K562 (cell line): ENCODE measurements around the gene EPHB6. TPM values are rescaled to one million over a fixed set of nuclear protein-coding genes. Genes with fewer than 3 reads are reported as not detected.

ENCODE experiments used
- ATAC-seq: fragments of 200-7000 bp; cut with Tn5 transposase; 3 replicates; pipeline ENCODE4 v1.9.1; 2020; ENCODE audit warnings: moderate library complexity
- BruUV-seq: library from RNA; stranded (reverse); fragments of 400-500 nt; replicated peaks from 2 replicates; lab custom pipeline; 2021; lab: Mats Ljungman, UMichigan
- CTCF ChIA-PET: fragments of 300-600 bp; formaldehyde crosslinking; extraction: SDS; loops from one replicate; lab custom pipeline; 2021; ENCODE audit warnings: low intra/inter-chr PET ratio; lab: Yijun Ruan, JAX
- POLR2A ChIA-PET: fragments of 300-600, 350-650 bp; sonication (Branson Sonifier 250); formaldehyde crosslinking; extraction: SDS; loops from one replicate; lab custom pipeline; 2021; ENCODE audit warnings: antibody characterized with exemption, inconsistent platforms; lab: Yijun Ruan, JAX
- DNase-seq, 4 experiments: peaks; one replicate each; pipeline versions ENCODE4 v3.0.0 to v3.0.0-alpha.2; 2011 to 2018; ENCODE audit warnings: low spot score in 3 of 4, mixed read lengths in 3 of 4; ENCODE audit errors: extremely low read depth in 1 of 4
- FAIRE-seq: peaks from 2 replicates; lab custom pipeline; 2011; peaks lifted over from hg19 to GRCh38; lab: Jason Lieb, UNC
- H2AFZ ChIP-seq: 2 replicates; pipeline ENCODE4 v1.6.0; 2011; ENCODE audit warnings: low read depth, low read length, control low read depth, inconsistent platforms
- H3K27ac ChIP-seq: fragments of 200-600 bp; 3 replicates; pipeline ENCODE4 v1.8.0; 2011; ENCODE audit warnings: low read depth, mild to moderate bottlenecking, control low read depth, inconsistent platforms, low read length, moderate library complexity, mixed read lengths; ENCODE audit errors: extremely low read depth
- H3K27me3 ChIP-seq, 2 experiments: fragments of 300-600 bp in 1 of 2; 2 replicates in 1 of 2; 3 replicates in 1 of 2; pipeline versions ENCODE4 v1.6.0 to v1.8.0; 2011; ENCODE audit warnings: inconsistent platforms in 2 of 2, low read length in 2 of 2, mild to moderate bottlenecking in 1 of 2, mixed read lengths in 1 of 2, moderate library complexity in 1 of 2; ENCODE audit not compliant: control insufficient read depth in 2 of 2, insufficient read depth in 2 of 2
- H3K36me3 ChIP-seq: fragments of 300-600 bp; 3 replicates; pipeline ENCODE4 v1.8.0; 2011; ENCODE audit warnings: mild to moderate bottlenecking, low read length, inconsistent platforms; ENCODE audit not compliant: control insufficient read depth, insufficient read depth
- H3K4me1 ChIP-seq, 2 experiments: fragments of 200-600 bp in 1 of 2; replicated peaks in 1 of 2; 2 replicates in 1 of 2; 3 replicates in 1 of 2; pipeline versions ENCODE4 v1.5.1 to v1.8.0; 2011; ENCODE audit warnings: inconsistent platforms in 2 of 2, low read length in 2 of 2, mild to moderate bottlenecking in 1 of 2, mixed read lengths in 1 of 2, moderate library complexity in 1 of 2; ENCODE audit not compliant: control insufficient read depth in 2 of 2, insufficient read depth in 2 of 2
- H3K4me2 ChIP-seq: 2 replicates; pipeline ENCODE4 v1.6.1; 2011; ENCODE audit warnings: low read length, control low read depth, inconsistent platforms, mixed read lengths; ENCODE audit not compliant: insufficient read depth
- H3K4me3 ChIP-seq: fragments of 200-600 bp; sonication (generic), shearing (Covaris generic); 2 replicates; pipeline ENCODE4 v1.5.1; 2016; ENCODE audit warnings: control low read depth, inconsistent platforms
- H3K79me2 ChIP-seq: fragments of 200-600 bp; 3 replicates; pipeline ENCODE4 v1.8.0; 2011; ENCODE audit warnings: low read length, inconsistent platforms; ENCODE audit not compliant: control insufficient read depth, insufficient read depth
- H3K9ac ChIP-seq, 2 experiments: 2 replicates each; pipeline versions ENCODE4 v1.6.0 to v1.6.1; 2011; ENCODE audit warnings: low read depth in 2 of 2, low read length in 2 of 2, control low read depth in 1 of 2, inconsistent platforms in 1 of 2, mild to moderate bottlenecking in 1 of 2, mixed read lengths in 1 of 2; ENCODE audit not compliant: insufficient read depth in 1 of 2
- H3K9me1 ChIP-seq: one replicate; pipeline ENCODE4 v1.6.0; 2011; ENCODE audit warnings: inconsistent platforms, mild to moderate bottlenecking, low read length, moderate library complexity; ENCODE audit not compliant: control insufficient read depth, insufficient read depth
- H3K9me3 ChIP-seq: replicated peaks from 2 replicates; pipeline ENCODE4 v1.5.1; 2011; ENCODE audit warnings: low read depth, low read length, inconsistent platforms; ENCODE audit not compliant: control insufficient read depth, insufficient read depth
- H4K20me1 ChIP-seq: replicated peaks from 2 replicates; pipeline ENCODE4 v1.6.1; 2011; ENCODE audit warnings: low read length, inconsistent platforms, mixed read lengths; ENCODE audit not compliant: control insufficient read depth, insufficient read depth
- CHD2 ChIP-seq: IDR thresholded peaks from 2 replicates; pipeline ENCODE4 v1.6.1; 2011; ENCODE audit warnings: low read depth, low read length
- FOXO4 ChIP-seq: fragments of 450-650 bp; formaldehyde crosslinking; IDR thresholded peaks from 2 replicates; pipeline ENCODE4 v1.4.0; 2020; ENCODE audit warnings: mild to moderate bottlenecking, moderate library complexity
- NFYB ChIP-seq: IDR thresholded peaks from 2 replicates; pipeline ENCODE4 v1.6.1; 2011; ENCODE audit warnings: mild to moderate bottlenecking, moderate library complexity; ENCODE audit not compliant: insufficient read length; ENCODE audit errors: extremely low read depth
- WGBS: fragments of 100-300 bp; shearing (Covaris generic); methylation state at CpG from one replicate; pipeline ENCODE4 v1.1.6; 2016; ENCODE audit warnings: low coverage, mixed read lengths; ENCODE audit not compliant: insufficient coverage; ENCODE audit errors: missing lambda C conversion rate; 5-methylcytosine and 5-hydroxymethylcytosine counted together
- in situ Hi-C: fragments of 300-500 bp; cut with MboI; formaldehyde crosslinking; loops from 4 replicates; pipeline ENCODE4 v1.15.0; 2018; ENCODE audit warnings: inconsistent platforms, mixed read lengths
- intact Hi-C: fragments of 100-400 bp; cut with micrococcal nuclease; formaldehyde crosslinking; loops from 2 replicates; pipeline ENCODE4 v1.14.2; 2022
- polyA plus RNA-seq, 8 experiments: library from polyadenylated mRNA; depleted of rRNA in 4 of 8; stranded (reverse) in 5 of 8; unstranded in 3 of 8; fragments of >200 nt; fragmentation: Nextera tagmentation in 2 of 8; fragmentation: Illumina TruSeq in 1 of 8; extraction: Ambion mirVana in 2 of 8; extraction: Trizol in 1 of 8; gene quantifications; 2 replicates each; pipeline versions ENCODE4 v1.2.1 to v1.2.3, GENCODE V29; 2011 to 2014; ENCODE audit warnings: inconsistent platforms in 1 of 8, missing spikeins in 1 of 8
- total RNA-seq, 7 experiments: library from RNA; depleted of rRNA in 6 of 7; stranded (reverse); fragments of >200 nt in 6 of 7; fragmentation: Illumina TruSeq in 2 of 7; extraction: Trizol in 2 of 7; gene quantifications; 2 replicates each; pipeline versions ENCODE4 v1.2.1 to v1.2.3, GENCODE V29; 2011 to 2021; ENCODE audit warnings: low replicate concordance in 1 of 7
- TF ChIP-seq, protein P1 (sequence below): fragments of 250-450 bp; sonication (Bioruptor Pico); IDR thresholded peaks from 2 replicates; pipeline ENCODE4 v1.9.0; 2021; ENCODE audit warnings: mild to moderate bottlenecking

The EPHB6 gene
- total and polyA plus RNA-seq, 9 of the 15 experiments (the other 6 are each of a cell fraction or from before 2014, with no cell fraction given) = 1.4 to 123 (median 7.6) TPM

GRCh38 chr7:142891490-142892082, 36.7 kb downstream of the EPHB6 start:
- Histone ChIP-seq H3K27me3 (peaks cover 14 to 57% of the 10 kb centered on the region in 2 experiments), H3K4me1 (no peaks in the 10 kb centered on the region), H2AFZ (no peak overlapping the region), H3K27ac (no peak overlapping the region), H3K4me3 (no peak overlapping the region), H4K20me1 (peaks cover 7% of the 10 kb centered on the region; the same call in 1 of the 2 replicates), H3K36me3 (no peaks in the 10 kb centered on the region), H3K4me2 (no peak overlapping the region), H3K9me1 (peaks cover 2% of the 10 kb centered on the region), H3K9ac (no peak overlapping the region), H3K9me3 (no peaks in the 10 kb centered on the region; the same call in 1 of the 2 replicates), H3K79me2 (no peaks in the 10 kb centered on the region)
- ATAC-seq = no peak
- POLR2A ChIA-PET = no interaction called here
- intact Hi-C loops (no loop called here), in situ Hi-C loops (no loop called here)
- FAIRE-seq = no peak
- no peak for DNase-seq
- 3% methylated on average over 10 of the region's 10 CpGs for WGBS
- BruUV-seq = no TSS peak
- CTCF ChIA-PET = no interaction called here
- TF ChIP-seq, protein P1, sequence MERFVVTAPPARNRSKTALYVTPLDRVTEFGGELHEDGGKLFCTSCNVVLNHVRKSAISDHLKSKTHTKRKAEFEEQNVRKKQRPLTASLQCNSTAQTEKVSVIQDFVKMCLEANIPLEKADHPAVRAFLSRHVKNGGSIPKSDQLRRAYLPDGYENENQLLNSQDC (CRISPR knock-in tag) = no peak
- TF ChIP-seq CHD2 (no peak), NFYB (no peak), FOXO4 (CRISPR knock-in tag) (no peak)
